ENCODE results near the gene MIPEP.

- no peak for TF ChIP-seq CTCF (IDR thresholded peaks at IDR 0.05)
- TF ChIP-seq POLR2AphosphoS5 (IDR thresholded peaks at IDR 0.05): no peak
These were observed 163.3 kb downstream of the MIPEP start for GRCh38 chr13:23725922-23726321.

Data from breast epithelium (tissue), 3 donors.